Stimulated activated memory B cell treated with anti-CD40 and anti-IgM and Interleukin-4, amounts not matched to agents 10 μg/mL and 1 μg/mL and 100 μg/mL, for 72 hours (primary cell): Measurements from ENCODE around the gene SNX5.

Experiments
- ATAC-seq: fragments of 150-1000 bp; cut with Tn5 transposase; 2 replicates; pipeline ENCODE4 v1.10.0; 2021
- H3K27ac Mint-ChIP-seq: one replicate; pipeline ENCODE4 v1.8.0; 2022; ENCODE audit warnings: mild to moderate bottlenecking, mixed read lengths
- H3K27me3 Mint-ChIP-seq: one replicate; pipeline ENCODE4 v1.8.0; 2022; ENCODE audit warnings: mixed read lengths
- H3K36me3 Mint-ChIP-seq: one replicate; pipeline ENCODE4 v1.8.0; 2022; ENCODE audit warnings: mixed read lengths
- H3K4me1 Mint-ChIP-seq: one replicate; pipeline ENCODE4 v1.8.0; 2022; ENCODE audit warnings: mixed read lengths
- H3K4me3 Mint-ChIP-seq: one replicate; pipeline ENCODE4 v1.8.0; 2022; ENCODE audit warnings: mild to moderate bottlenecking, moderate library complexity, mixed read lengths
- H3K9me3 Mint-ChIP-seq: one replicate; pipeline ENCODE4 v1.8.0; 2022; ENCODE audit warnings: mixed read lengths

Gene SNX5

DNA sequence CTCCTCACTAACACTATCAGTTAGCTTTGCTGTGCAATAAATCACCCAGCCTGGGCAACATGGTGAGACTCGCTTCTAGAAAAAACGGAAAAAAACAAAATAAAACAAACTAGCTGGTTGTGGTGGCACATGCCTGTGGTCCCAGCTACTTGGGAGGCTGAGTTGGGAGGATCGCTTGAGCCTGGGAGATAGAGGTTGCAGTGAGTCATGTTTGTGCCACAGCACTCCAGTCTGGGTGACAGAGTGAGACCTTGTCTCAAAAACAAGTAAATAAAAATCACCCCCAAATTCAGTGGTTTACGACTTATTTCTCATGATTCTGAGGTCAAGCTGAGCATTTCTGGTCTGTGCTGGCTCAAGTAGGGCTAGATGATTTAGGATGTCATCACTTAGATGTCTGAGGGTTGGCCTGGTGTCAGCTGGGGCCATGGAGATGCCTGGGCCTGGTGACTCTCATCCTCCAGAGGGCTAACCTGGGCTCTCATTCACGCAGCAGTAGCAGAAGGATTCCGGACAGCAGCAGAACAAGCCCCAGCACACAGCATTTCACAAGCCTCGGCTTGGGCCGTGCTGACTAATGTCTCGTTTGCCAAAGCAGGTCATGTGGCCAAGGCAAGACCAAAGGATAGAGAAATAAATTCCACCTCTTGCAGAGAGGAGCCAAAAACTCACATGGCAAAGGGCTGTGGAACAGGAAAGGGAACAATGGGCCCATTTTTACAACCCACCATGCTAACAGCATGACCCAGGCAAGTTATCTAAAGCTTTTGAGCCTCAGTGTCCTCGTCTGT lies 32.7 kb upstream of the SNX5 start:
- Mint-ChIP-seq H3K9me3 (no peaks in the 10 kb centered on the region), H3K4me3 (no peak overlapping the region), H3K27me3 (no peaks in the 10 kb centered on the region), H3K27ac (no peak overlapping the region), H3K36me3 (no peaks in the 10 kb centered on the region), H3K4me1 (peaks cover 27% of the 10 kb centered on the region)
- ATAC-seq, result no peak

DNA sequence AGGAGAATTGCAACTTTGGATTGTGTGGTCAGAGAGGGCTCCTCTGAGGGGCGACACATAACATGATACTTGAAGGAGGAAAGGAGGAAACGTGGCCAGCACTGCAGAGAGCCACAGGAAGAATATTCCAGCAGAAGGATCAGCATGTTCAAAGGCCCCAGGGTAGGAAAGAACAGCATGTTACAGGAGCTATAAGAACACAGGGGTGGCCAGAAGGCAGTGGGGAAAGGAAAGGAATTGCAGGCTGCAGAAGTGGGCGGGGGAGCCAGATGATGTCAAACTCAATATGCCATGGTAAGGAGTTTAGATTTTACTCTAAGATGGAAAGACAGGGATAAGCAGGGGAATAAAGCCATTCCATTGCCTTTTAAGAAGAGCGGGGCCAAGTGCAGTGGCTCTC lies 31.0 kb upstream of the SNX5 start:
- Mint-ChIP-seq H3K27me3 (no peaks in the 10 kb centered on the region), H3K36me3 (no peaks in the 10 kb centered on the region), H3K27ac (no peak overlapping the region), H3K4me3 (no peak overlapping the region), H3K4me1 (peaks cover 18% of the 10 kb centered on the region), H3K9me3 (no peaks in the 10 kb centered on the region)
- no peak for ATAC-seq

DNA sequence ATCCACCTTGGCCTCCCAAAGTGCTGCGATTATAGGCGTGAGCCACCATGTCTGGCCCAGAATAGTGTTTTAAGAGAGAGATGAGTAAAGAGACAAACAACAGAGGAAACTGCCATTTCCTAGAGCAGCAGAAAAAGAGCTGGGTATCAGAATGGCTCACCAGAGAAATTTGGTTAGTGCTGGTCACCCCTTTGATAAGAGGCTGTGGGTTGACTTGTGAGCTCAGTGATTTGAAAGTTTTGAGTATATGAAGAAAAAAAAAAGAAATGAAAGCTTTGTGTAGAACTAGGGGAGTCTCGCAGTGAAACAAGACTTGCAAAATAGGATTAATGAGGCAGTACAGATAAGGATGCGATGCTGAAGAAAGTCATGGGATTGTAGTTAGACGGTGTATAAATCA lies 29.9 kb upstream of the SNX5 start:
- no peaks in the 10 kb centered on the region for H3K9me3 Mint-ChIP-seq
- peaks cover 10% of the 10 kb centered on the region for H3K4me1 Mint-ChIP-seq
- H3K27ac Mint-ChIP-seq, result no peak overlapping the region
- no peaks in the 10 kb centered on the region for H3K36me3 Mint-ChIP-seq
- H3K27me3 Mint-ChIP-seq, result no peaks in the 10 kb centered on the region
- no peak overlapping the region for H3K4me3 Mint-ChIP-seq
- no peak for ATAC-seq

DNA sequence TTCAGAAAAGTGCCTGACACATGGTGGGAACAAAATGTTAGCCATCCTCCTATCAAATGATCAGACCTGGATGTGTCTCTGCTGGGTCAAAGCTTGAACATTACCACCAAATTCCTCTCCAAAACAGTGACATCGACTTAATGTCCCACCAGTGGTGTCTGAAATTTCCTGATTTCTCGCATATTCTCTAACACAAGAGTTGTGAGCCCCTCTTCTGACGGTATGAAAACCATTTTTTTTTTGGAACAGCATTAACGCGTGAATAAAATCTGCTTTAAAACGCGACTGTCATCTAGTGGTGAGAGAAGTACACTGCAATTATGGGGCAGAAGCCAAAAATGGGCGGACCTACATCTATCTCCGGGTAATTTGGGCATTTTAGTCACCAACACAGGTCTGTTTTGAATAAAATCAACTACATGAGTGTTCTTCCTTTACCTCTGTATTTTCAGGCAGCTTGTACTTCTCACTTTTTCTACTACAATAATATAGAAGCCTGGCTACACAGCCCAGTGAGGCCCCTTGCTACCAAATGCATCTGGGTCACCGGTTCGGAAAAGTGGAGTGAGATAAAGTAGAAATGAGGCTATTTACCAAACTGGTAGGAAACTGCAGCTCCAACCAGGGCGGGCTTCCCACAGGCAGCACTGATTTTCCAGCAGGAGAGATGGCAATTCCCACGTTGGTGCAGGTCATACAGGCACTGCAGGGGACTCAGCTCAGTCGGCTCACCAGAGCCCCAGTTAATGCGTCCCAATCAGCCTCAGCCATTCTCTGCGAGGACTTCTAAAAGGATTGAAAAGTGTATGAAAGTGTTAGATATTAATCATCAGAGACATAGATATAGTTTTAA lies 27.6 kb upstream of the SNX5 start:
- Mint-ChIP-seq H3K36me3 (no peaks in the 10 kb centered on the region), H3K4me3 (no peak overlapping the region), H3K9me3 (no peaks in the 10 kb centered on the region), H3K4me1 (peaks cover 26% of the 10 kb centered on the region), H3K27ac (no peak overlapping the region), H3K27me3 (no peaks in the 10 kb centered on the region)
- peak; percentile 61 for ATAC-seq

DNA sequence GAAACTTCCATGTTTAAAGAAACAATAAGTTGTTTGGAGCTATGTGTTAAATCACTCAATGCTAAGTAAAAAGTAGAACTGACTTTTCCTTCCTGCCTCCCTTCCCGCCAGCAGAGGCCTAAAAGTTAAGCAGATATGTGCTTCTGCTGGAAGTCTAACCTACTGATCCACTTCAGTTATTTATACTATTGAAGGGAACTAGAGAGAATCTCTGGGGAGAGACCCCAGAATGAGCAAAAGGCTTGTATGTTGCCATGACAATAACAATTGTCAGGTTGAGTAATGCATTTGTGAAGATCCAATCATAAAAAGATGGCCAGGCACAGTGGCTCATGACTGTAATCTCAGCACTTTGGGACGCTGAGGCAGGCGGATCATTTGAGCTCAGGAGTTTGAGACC lies 25.0 kb upstream of the SNX5 start:
- Mint-ChIP-seq H3K4me1 (peaks cover 26% of the 10 kb centered on the region), H3K9me3 (no peaks in the 10 kb centered on the region), H3K27me3 (no peaks in the 10 kb centered on the region), H3K36me3 (peaks cover 18% of the 10 kb centered on the region), H3K4me3 (no peak overlapping the region), H3K27ac (peak overlapping the region; percentile 82)
- ATAC-seq, result no peak

DNA sequence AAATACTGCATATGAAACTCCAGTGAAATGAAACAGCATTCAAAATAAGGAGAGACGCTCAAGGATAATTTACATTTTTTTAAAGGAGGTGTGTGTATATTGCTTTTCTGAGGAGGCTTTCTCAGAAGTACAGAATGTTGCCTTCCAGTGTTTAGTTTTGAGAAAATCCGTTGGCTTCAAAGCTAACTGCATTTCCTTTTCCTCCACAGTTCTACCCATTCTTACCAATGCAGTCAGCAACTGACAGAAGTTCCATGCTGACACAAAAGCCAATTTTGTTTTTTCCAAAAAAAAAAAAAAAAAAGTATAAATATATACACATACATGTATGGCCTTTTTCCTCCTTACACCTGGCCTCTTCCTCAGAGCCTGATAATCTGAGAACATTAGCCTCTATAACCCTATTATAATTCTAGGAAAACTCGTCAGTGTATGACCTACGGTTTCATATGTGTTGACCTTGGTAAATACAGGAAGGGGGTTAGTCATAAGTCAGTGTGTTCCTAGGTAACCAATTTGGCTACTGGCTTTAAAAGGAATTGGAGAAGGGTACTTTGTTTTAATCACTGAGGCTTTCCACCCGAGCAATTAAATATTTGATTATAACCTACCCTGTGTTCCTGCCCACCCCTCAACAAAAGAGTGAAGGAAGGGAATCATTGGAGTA lies 24.4 kb upstream of the SNX5 start:
- no peak overlapping the region for H3K4me3 Mint-ChIP-seq
- peaks cover 26% of the 10 kb centered on the region for H3K4me1 Mint-ChIP-seq
- peaks cover 24% of the 10 kb centered on the region for H3K36me3 Mint-ChIP-seq
- H3K27ac Mint-ChIP-seq, result peak overlapping the region; percentile 82
- H3K27me3 Mint-ChIP-seq, result no peaks in the 10 kb centered on the region
- ATAC-seq, result no peak
- no peaks in the 10 kb centered on the region for H3K9me3 Mint-ChIP-seq

DNA sequence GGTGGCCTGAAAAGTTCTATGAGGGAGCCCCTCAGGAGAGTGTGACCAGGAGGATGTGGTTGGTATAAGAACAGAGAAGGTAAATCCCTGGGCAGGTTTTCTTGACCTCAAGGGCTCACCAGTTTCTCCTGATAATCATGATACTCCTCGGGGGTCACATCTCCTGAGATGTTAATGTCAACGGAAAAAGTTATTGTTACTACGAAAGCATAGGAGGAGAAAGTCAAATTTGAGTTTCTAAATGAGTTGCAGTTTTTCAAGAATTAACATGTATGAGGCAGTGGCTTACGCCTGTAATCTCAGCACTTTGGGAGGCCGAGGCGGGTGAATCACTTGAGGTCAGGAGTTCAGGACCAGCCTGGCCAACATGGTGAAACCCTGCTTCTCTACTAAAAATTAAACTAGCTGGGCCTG lies 23.6 kb upstream of the SNX5 start:
- Mint-ChIP-seq H3K27me3 (no peaks in the 10 kb centered on the region), H3K4me1 (peaks cover 26% of the 10 kb centered on the region), H3K9me3 (no peaks in the 10 kb centered on the region), H3K4me3 (peak overlapping the region; percentile 59), H3K36me3 (peaks cover 30% of the 10 kb centered on the region), H3K27ac (peak overlapping the region; percentile 82)
- peak; percentile 85 for ATAC-seq

DNA sequence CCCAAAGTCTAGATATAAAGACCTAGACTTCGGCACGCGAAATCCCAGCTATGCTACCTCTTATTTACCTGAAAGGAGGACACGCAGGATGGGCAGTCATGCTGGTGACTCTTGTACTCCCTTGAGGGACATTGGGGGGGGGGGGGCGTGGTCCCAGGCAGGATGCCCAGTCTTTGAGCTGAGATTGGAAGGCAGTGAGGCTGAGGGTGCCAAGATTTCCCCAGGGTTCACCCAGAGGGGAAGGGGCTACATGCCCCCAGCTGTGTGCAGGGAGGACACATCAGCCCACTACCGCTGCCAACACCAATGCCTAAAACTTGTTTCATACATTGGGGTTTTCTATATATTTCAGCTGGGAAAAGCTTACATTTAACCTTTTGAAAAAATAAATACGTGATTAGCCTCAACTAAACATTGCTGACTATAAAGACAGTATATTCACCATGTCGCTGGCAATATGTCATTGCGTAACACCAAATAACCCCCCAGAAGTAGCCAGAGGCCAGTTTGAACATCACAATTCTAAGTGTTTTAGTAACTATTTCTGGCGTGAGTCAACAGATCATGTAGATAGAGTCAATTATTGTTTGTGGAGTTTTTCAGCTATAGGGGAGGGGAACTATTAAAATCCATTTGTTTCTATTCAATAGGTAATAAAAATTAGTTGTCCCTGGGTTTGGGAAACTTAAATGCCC lies 21.8 kb upstream of the SNX5 start:
- no peaks in the 10 kb centered on the region for H3K9me3 Mint-ChIP-seq
- peaks cover 18% of the 10 kb centered on the region for H3K4me1 Mint-ChIP-seq
- H3K27ac Mint-ChIP-seq, result no peak overlapping the region
- H3K27me3 Mint-ChIP-seq, result no peaks in the 10 kb centered on the region
- no peak for ATAC-seq
- no peak overlapping the region for H3K4me3 Mint-ChIP-seq
- peaks cover 30% of the 10 kb centered on the region for H3K36me3 Mint-ChIP-seq

DNA sequence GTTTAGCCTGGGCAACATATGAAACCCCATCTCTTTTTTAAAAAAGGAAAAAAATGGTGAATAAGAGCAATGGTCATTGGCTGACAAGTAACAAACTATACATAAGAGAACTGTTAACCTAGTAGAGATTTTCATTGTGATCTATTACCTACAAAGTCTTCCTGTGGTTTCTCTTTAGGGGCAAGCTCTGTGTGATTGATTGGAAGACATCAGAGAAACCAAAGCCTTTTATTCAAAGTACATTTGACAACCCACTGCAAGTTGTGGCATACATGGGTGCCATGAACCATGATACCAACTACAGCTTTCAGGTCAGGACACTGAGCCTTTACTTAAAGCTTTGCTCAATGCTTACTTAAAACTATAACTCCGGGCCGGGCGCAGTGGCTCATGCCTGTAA lies 19.4 kb upstream of the SNX5 start:
- no peak overlapping the region for H3K27ac Mint-ChIP-seq
- peaks cover 33% of the 10 kb centered on the region for H3K36me3 Mint-ChIP-seq
- no peaks in the 10 kb centered on the region for H3K9me3 Mint-ChIP-seq
- no peak overlapping the region for H3K4me3 Mint-ChIP-seq
- no peak for ATAC-seq
- H3K27me3 Mint-ChIP-seq, result no peaks in the 10 kb centered on the region
- peaks cover 24% of the 10 kb centered on the region for H3K4me1 Mint-ChIP-seq

DNA sequence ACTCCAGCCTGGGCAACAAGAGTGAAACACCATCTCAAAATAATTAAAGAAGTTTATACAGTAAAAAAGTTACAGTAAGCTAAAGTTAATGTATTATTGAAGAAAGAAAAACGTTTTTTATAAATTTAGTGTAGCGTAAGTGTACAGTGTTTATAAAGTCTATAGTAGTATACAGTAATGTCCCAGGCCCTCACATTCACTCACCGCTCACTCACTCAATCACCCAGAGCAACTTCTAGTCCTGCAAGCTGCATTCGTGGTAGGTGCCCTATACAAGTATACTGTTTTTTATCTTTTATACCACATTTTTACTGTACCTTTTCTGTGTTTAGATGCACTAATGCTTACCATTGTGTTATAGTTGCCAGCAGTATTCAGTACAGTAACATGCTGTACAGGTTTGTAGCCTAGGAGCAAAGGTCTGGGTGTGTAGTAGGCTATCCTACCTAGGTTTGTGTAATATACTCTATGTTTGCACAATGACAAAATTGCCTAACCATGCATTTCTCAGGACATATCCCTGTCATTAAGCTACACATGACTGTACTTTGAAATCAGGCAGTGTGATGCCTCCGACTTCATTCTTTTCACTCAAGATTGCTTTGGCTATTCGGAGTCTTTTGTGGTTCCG lies 16.9 kb upstream of the SNX5 start:
- Mint-ChIP-seq H3K9me3 (no peaks in the 10 kb centered on the region), H3K27ac (no peak overlapping the region), H3K4me1 (peaks cover 26% of the 10 kb centered on the region), H3K36me3 (peaks cover 44% of the 10 kb centered on the region), H3K27me3 (no peaks in the 10 kb centered on the region), H3K4me3 (no peak overlapping the region)
- no peak for ATAC-seq

DNA sequence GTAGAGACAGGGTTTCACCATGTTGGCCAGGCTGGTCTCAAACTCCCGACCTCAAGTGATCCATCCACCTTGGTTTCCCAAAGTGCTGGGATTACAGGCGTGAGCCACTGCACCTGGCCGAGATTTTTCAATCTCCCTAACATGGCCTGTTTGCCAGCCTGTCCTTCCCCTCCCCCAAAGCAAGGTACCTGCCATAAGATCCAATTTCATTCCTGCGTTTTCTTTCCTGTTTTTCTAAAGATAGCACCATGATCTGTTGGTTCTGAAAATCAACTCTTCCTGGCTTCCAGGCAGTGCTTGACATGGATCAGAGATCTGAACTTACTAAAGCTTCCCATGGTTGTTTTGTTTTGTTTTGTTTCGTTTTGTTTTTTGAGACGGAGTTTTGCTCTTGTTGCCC lies 7.7 kb upstream of the SNX5 start:
- H3K36me3 Mint-ChIP-seq, result peaks cover 30% of the 10 kb centered on the region
- peaks cover 39% of the 10 kb centered on the region for H3K4me1 Mint-ChIP-seq
- H3K27me3 Mint-ChIP-seq, result no peaks in the 10 kb centered on the region
- ATAC-seq, result no peak
- H3K27ac Mint-ChIP-seq, result no peak overlapping the region
- no peaks in the 10 kb centered on the region for H3K9me3 Mint-ChIP-seq
- no peak overlapping the region for H3K4me3 Mint-ChIP-seq

DNA sequence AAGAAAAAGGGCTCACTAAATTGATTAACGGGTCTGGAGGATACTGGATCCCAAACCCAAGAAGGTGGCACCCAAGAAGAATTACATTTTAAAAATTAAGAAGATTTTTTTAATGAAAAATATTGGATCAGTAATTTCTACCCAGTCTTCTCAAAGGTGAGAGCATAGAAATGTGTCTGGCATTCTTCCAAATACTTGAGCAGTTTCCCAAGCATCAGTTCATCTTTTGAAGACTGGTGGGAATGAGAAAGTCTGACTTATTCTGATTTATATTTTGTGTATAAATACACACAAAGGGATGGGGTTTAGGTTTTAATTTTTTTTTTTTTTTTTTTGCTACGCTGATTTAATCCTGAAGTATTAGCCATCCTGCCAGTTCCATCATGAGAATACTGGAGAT lies 3.5 kb upstream of the SNX5 start:
- peak overlapping the region; percentile 94 for H3K4me3 Mint-ChIP-seq
- ATAC-seq, result no peak
- peaks cover 34% of the 10 kb centered on the region for H3K36me3 Mint-ChIP-seq
- H3K27me3 Mint-ChIP-seq, result no peaks in the 10 kb centered on the region
- H3K4me1 Mint-ChIP-seq, result peaks cover 47% of the 10 kb centered on the region
- peak overlapping the region; percentile 100 for H3K27ac Mint-ChIP-seq
- no peaks in the 10 kb centered on the region for H3K9me3 Mint-ChIP-seq

DNA sequence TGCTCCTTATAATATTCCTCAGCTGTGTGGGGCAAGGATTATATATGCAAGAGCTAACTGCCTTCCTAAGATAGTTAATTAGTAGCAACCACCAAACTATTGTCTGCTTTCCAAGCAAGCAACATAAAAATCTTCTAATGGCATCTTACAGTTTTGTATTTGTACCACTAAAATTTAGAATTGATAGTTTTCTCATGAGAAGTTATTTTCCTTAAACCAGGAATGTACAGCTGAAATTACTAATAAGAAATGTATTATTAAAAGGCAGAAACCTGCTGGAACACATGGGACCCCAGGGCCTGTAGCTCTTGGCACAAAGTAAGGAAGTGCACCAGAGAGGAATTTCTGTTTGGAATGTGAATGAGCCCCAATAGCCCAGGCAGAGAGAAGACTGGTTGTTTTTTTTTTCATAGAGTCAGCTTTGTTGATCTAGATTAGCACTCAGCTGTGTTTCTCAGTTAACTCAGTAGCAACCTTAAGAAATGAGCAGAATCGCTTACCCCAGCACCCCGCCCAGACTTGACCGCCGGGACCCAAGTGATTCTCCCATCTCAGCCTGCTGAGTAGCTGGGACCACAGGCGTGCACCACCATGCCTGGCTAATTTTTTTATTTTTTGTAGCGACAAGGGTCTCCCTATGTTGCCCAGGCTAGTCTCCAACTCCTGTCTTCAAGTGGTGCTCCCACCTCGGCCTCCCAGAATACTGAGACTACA lies 2.9 kb upstream of the SNX5 start:
- peaks cover 52% of the 10 kb centered on the region for H3K4me1 Mint-ChIP-seq
- no peaks in the 10 kb centered on the region for H3K9me3 Mint-ChIP-seq
- peak overlapping the region; percentile 100 for H3K27ac Mint-ChIP-seq
- peak overlapping the region; percentile 94 for H3K4me3 Mint-ChIP-seq
- no peak for ATAC-seq
- no peaks in the 10 kb centered on the region for H3K27me3 Mint-ChIP-seq
- H3K36me3 Mint-ChIP-seq, result peaks cover 37% of the 10 kb centered on the region

DNA sequence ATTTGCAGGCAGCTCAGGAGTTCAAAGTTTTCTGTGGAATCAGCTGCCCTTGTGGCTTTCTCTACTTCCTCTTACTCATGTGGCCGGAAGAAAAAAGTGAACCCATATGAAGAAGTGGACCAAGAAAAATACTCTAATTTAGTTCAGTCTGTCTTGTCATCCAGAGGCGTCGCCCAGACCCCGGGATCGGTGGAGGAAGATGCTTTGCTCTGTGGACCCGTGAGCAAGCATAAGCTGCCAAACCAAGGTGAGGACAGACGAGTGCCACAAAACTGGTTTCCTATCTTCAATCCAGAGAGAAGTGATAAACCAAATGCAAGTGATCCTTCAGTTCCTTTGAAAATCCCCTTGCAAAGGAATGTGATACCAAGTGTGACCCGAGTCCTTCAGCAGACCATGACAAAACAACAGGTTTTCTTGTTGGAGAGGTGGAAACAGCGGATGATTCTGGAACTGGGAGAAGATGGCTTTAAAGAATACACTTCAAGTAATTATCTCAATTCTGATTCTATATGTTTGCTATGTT lies 1.4 kb upstream of the SNX5 start:
- peak; percentile 5 for ATAC-seq
- Mint-ChIP-seq H3K27me3 (no peaks in the 10 kb centered on the region), H3K27ac (peak overlapping the region; percentile 100), H3K36me3 (peaks cover 35% of the 10 kb centered on the region), H3K4me1 (peaks cover 64% of the 10 kb centered on the region), H3K9me3 (no peaks in the 10 kb centered on the region), H3K4me3 (peak overlapping the region; percentile 94)
